Eye (tissue), 1 donor: ENCODE data around the gene HMCN2.

Experiments used
- DNase-seq: peaks from one replicate; pipeline ENCODE4 v3.0.0-alpha.2; 2015

Gene HMCN2

DNA sequence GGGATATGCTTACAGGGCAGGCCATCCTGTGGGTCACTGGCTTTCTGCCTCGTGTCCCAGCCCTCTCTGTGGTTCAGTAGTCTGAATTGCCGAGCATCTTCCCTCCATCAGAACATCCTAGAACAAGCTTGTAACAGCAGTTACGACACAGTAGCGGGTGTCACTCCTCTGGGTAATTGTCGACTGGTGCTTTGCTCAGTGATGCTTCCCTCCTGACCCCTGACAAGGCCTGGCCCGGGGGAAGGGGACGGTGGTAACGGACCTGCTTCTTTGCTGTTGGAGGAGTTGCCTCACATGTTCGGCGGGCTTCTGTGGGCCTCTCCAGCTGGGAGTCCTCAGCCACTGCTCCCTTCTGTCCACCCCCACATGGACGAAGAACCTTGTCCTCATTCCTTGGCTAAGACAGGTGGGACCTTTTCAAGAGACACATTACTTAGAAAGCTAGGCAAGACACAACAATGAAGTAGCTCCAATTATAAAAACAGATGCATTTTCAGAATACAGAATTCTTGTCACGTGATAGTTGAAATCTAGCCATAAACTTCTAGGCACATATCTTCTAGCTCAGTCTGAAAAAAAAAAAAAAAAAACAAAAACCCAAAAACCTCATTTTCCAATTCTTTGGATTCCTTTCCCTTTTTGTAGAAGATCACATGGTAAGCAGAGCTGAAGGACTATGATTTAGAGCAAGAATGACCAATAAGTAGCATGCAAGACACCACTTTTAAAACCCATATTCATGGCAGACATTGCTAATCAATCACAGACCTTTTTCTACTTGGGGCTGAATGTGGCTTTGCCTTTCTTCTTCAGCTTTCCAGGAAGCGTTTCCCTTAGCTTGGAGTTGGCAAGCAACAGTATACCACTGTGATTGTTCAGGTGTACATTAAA is 25.0 kb downstream of the HMCN2 start:
- no peak for DNase-seq

DNA sequence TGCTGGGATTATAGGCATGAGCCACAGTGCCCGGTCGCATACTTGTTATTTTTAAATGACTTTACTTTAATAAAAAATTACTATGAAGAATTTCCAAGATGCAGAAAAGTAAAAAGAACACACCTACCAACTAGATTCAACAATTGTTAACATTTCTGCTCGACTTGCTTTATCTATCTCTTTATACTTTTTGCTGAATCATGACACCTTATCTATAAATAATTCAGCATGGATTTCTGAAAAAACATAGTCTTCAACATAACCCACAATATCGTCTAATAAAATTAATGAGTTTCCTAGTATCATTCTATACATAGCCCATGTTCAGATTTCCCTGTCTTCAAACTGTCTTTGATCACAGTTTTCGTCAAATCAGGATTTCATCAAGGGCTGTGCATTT is 25.9 kb downstream of the HMCN2 start:
- no peak for DNase-seq

DNA sequence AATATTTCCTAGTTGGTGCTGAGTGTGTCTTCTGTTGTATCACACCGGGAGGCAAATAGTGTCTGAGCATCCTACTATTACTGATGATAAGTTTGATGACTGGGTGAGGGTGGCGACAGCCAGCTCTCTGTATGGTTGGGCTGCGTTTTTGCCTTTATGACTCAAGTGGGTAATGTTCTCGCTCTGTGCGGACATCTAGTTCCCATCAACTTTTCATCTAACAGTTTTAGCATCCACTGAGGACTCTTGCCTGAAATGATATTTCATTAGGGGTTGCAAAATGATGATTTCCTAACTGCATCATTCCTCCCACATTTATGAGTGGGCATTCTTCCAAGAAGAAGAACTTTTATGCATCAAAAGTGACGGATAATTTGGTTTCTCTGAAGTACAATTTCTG is 26.5 kb downstream of the HMCN2 start:
- no peak for DNase-seq

DNA sequence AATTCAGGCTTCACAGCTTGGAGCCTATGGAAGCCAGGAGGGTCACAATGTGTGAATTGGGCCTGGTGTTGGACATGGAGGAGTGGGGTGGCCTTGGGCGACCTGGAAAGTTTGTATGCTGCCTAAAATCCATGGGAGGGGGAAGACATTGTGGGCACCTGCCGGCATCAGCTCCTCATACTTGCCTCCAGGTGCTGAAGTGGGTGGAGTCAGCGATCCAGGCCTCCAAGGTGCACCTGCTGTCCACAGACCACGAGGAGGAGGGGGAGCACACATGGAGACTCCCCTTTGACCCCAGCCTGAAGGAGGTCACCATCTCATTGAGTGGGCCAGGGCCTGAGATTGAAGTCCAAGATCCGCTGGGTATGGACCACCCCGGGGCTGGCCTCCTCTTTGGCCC is 29.1 kb downstream of the HMCN2 start:
- no peak for DNase-seq

DNA sequence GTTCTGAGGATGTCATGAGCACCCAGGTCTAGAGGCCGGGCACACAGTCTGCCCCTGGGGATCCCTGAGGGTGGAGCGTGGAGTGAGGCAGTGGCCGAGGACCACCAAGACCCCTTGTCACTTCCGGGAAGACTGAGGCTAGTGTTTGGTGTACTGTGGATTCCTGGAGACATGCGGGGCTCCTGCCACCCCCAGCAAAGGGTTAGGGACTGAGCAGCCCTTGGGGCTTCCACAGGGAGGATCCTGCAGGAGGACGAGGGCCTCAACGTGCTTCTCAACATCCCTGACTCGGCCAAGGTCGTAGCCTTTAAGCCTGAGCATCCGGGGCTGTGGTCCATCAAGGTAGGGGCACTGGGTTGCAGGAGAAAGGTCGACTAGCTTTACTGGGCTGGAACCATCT is 29.9 kb downstream of the HMCN2 start:
- DNase-seq: no peak

DNA sequence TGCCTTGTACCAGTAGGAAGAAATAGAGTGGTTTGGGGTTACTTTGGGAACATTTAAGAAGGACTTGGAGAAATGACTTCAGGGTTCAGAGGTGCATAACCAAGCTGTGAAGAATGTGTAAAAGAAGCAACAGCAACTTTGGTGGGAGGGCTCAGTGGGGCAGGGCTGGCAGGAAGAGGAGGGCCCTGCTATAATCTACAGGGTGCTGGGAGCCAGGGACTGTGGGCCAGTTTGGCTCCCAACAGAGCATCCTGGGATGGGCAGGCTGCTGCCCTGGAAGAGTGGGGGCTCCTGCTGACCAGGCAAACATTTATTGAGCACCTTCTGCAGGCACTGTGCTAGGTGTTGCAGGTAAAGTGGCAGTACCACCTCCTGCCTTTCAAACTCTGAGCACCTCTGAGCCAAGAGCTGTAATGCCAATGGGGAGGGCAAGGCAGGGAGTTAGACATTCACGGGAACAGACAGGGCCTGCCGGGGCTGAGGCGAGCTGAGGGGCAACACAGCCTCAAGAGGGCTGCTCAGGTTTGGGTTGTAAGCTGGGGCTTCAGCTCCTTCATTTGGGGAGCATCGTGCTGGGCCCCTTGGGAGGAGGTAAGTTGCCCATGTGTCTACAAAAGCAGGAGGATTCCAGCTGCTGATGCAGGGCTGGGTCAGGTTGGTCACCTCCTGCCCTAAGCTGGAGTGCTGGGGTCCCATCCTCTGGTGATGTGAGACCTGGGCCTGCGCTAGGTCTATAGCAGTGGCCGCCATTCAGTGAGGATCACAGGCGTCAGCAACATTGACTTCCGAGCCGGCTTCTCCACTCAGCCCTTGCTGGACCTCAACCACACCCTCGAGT is 30.6 kb downstream of the HMCN2 start:
- no peak for DNase-seq

DNA sequence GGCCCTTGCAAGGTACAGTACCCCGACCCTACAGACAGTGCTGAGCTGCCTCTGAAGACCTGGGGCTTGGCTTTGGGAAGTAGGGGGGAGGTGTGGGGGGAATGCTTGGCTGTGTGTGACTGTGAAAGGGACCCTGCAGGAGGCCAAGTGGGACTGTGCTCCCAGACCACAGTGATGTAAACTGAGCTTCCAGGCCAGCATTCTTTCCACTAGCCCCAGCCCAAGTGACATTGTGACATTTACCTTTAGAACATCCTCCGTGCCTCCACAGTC is 31.2 kb downstream of the HMCN2 start:
- no peak for DNase-seq

DNA sequence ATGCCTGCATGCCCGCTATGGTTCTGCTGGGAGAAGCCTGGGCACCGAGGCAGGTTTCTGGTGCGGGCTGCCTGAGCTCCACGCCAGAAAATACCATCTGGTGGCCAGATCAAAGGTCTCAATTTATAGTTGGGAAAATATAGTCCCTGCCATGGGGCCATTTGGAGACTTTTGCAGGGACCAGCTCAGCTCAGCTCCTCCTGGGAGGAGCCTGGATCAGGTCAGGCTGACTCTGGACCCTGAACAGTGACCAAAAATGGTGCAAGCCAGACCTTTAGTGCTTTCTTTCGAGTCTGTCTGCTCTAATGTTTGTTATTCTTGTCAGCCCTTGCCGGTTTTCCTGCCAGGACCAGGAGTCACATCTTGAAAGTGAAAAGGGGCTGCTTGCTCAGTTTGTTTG is 31.8 kb downstream of the HMCN2 start:
- no peak for DNase-seq

DNA sequence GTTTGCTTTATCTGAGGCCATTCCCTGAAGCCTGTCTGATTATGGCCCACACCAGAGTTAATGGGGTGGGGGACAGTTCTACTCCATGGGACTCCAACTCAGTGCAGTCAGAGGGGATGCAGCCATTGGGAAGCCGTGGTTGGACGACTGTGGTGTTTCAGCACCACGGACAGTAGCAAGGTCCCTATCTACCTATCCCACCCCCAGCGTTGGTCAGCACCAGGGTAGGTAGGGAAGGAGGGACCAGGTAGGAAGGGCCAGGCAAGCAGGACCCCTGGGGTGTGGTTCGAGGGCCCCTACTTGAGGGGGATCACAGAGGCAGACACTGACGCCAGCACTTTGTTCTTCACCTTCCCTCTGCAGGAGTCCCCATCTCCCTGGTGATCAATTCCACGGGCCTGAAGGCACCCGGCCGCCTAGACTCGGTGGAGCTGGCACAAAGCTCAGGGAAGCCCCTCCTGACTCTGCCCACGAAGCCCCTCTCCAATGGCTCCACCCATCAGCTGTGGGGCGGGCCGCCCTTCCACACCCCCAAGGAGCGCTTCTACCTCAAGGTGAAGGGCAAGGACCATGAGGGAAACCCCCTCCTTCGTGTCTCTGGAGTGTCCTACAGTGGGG is 33.2 kb downstream of the HMCN2 start:
- peak; percentile 45 for DNase-seq

DNA sequence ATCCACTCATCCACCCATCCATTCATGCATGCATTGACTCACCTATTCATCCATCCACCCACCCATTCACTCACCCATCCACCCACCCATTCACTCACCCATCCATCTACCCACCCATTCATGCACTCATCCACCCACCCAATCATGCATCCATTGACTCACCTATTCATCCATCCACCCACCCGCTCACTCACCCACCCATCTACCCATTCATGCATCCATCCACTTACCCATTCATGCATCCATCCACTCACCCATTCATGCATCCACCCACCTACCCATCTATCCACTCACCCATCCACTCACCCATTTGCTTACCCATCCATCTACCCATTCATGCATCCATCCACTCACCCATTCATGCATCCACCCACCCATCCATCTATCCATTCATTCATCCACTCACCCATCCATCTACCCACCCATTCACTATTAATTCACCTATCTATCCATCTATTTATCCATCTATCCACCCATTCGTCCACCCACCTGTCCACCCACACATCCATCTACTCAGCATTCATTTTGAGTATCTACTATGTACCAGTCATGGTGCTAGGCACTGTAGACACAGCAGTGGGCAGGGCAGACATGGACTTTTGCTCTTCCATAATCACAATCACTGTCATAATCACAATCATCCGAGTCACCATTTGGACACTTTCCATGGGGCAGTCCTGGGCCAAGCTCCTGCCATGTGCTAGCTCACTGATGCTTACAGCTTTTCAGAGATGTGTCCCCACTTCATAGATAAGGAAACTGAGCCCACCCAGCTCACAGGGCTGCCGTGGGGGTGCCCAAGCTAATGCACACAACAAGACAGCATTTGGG is 34.4 kb downstream of the HMCN2 start:
- DNase-seq: no peak

DNA sequence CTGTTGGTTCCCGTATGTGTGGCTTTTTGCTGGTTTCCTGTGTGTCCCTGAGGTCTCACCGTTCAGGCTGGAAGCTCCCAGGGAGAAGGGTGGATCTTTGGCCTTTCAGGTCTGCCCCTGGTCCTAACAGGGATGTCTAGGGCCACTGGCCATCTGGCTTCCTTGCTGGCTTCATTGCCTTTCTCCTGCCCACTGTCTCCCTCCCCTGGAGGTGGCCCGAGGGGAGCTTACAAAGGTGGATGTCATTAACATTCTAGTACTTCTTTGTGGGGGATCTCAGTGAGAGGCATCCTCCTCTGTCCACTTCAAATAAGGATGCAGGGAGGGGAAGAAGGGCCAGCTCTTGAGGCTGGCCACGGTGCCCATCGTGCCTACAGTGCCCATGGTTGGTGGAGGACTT is 35.2 kb downstream of the HMCN2 start:
- DNase-seq: no peak

DNA sequence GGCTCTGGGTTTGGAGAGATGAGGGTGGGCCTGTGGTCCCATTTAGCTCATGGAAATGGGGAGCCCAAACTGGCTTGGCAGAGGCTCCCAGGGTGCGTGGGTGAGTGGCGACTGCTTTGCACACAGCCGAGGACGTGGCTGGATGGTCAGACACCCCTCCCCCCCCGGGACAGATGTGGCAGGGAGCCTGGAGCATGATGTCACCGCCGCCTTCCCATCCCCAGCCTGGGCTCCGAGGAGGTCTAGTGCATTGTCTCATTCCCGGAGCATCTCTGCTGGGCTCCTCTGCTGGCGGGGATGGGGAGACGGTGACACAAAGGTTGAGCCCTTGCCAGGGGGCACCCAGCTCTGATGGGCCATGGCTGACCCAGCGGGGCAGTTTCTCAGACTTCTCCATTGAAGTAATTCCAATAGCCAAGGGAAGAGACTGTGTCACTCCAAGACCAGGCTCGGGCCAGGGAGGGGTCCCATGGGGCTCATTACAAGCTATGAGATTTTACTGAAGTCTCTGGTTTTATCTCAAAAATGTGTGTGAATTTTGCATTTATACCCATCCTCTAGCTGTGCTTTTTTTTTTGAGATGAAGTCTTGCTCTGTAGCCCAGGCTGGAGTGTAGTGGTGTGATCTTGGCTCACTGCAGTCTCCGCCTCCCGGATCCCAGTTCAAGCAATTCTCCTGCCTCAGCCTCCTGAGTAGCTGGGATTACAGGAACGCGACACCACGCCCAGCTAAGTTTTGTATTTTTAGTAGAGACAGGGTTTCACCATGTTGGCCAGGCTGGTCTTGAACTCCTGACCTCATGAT is 36.1 kb downstream of the HMCN2 start:
- no peak for DNase-seq

DNA sequence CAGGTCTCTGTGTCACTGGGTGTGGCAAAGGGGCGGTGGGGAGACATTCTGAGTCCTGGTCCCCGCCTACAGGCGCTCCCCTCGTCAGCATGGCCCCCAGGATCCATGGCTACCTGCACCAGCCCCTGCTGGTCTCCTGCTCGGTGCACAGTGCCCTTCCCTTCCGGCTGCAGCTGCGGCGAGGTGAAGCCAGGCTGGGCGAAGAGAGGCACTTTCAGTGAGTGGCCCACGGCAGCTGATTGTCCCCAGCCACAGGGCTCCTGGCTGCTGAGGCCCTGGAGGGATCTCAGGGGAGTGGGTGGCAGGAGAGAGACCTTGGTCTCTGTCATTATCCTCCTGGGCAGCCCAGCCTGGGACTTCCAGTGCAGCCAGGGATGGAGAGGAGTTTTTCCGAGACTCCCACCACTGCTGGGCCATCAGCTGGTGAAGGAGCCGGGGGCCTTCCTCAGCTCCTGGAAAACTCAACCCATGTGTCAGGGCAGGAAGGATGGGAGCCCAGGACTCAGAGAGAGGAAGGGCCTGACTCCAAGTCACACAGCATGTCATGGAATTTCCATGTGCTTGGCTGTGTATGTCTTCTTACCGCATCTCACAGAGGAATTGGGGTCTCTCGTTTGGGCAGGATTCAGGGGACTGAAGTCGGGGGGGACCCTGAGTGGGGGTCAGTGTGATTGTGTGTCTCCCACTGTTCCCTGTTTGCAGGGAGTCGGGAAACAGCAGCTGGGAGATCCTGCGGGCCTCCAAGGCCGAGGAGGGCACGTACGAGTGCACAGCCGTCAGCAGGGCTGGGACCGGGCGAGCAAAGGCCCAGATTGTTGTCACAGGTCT is 37.4 kb downstream of the HMCN2 start:
- no peak for DNase-seq

DNA sequence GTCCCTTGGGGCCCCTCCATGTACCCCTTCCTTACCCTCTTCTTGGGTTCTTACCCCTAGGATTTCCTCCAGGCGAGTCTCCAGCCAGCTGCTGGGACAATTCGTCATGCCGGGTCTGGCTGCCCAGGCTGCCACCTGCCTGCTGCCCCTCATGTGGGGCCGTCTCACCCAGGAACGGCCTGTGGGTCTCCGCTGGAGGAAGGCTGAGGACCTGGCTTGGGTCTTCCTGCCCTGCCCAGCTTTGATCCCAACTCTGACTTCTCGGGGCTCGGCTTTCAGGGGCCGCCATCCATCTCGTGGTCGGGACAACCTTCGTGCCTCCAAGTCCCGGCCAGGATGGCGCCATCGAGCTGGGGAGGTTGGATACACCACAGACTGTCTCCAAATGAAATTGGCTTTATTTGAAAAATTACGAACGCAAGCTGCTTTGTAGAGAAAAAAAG is 38.1 kb downstream of the HMCN2 start:
- no peak for DNase-seq

DNA sequence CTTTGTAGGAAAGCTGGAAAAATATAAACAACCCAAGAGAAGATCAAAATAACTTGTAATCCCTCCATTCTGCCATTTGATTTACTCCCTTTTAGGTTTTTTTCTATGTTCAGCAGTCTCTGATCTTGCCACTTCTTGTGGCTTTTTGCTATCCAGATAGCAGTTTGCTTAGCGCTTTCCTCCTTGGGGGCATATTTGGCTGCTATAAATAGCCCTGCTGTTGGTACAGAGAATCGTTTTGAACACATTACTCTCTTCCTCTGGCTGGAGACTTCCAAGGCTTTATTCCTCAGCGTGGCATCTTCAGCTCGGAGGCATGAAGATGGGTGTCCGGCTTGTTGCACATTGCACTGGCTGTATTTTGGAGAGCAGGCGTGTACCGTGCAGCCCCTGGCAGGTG is 38.6 kb downstream of the HMCN2 start:
- no peak for DNase-seq

DNA sequence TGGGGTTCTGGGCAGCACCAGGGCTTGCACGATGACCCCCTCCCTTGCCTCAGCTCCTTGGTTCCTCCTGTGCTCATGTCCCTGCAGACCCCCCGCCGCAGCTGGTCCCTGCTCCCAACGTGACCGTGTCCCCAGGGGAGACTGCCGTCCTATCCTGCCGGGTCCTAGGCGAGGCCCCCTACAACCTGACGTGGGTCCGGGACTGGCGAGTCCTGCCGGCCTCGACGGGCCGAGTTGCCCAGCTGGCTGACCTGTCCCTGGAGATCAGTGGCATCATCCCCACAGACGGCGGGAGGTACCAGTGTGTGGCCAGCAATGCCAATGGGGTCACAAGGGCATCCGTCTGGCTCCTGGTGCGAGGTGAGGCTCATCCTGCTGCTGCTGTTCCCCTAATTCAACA is 39.1 kb downstream of the HMCN2 start:
- DNase-seq: no peak

DNA sequence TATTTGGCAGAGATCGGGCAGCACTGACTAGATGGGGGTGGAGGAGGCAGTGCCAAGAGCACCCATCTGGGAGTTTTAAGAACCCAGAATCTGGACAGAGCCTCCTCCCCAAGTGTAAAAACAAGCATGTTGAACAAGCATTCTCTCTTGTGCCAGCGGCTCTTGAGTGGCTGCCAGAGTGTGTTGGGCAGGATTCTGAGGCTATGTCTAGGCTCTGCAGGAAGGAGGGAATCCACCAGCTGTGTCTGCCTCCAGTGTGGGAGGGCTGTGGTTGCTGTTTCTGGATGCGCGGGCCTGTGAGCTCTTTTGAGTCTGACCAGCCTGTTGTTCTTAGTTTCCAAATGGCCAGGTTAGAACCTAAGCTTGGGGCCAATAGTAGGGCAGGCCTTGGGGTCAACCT is 39.8 kb downstream of the HMCN2 start:
- no peak for DNase-seq

DNA sequence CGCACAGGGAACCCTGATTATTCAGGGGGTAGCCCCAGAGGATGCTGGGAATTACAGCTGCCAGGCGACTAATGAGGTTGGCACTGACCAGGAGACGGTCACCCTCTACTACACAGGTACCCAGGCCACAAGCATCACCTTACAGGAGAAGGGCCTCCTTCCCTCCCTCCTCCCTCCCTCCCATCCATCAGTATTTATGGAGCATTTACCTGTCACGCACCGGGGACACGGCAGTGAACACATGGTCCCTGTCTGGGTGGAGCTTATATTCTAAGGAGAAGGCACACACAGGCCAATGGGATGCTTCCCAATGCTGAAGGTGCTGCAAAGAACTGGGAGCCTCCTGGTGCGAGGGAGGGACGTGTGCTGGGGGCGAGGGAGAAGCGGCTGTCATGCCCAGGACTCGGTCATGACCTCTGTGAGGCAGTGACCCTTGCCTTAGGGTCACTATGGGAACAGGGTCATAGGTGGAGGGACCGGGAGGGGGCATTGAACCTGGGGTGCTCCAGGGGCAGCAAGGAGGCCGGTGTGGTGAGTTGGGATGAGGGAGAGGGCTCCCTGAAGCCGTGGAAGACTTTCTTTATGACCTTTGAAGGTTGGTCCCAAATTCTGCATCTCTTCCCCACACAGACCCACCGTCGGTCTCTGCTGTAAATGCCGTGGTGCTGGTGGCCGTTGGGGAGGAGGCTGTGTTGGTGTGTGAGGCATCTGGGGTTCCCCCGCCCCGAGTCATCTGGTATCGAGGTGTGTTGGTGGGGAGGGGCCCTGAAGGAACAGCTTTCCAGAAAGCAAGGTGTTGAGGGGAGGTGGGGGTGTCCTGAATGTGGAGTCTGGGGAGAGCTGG is 41.5 kb downstream of the HMCN2 start:
- DNase-seq: no peak

DNA sequence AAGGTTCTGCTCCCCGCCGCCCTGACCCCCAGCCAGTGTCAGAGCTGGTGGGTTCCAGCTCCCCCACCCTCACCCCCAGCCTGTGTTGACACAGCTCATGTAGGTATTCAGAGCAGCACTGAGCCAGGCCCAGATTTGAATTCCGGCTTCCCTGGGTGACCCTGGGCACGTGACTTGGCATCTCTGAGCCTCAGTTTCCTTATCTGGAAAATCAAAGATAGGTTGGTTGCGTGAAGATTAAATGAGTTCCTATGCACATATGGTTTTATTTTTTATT is 42.0 kb downstream of the HMCN2 start:
- no peak for DNase-seq

DNA sequence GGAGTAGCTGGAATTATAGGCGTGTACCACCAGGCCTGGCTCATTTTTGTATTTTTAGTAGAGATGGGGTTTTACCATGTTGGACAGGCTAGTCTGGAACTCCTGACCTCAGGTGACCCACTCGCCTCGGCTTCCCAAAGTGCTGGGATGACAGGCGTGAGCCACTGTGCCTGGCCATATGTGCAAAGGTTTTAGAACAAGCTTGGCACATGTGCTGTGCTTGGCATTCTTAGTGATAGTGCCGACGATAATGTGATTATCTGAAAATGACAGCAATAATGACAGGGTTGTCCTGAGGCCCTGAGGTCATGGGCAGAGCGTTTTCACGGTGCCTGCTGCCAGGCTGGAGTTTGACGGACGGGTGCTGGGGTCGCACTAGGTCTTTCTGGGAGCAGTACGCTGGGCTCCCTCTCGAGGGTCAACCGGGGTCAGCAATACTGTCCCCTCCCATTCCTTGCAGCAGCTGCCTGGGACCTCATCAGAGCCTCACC is 42.6 kb downstream of the HMCN2 start:
- DNase-seq: no peak
